GDM1 (cell line): Measurements from ENCODE around the gene C1QL1.

Source experiments
- DNase-seq: peaks from one replicate; lab custom pipeline; 2025; lab: John Stamatoyannopoulos, UW

The C1QL1 gene

DNA sequence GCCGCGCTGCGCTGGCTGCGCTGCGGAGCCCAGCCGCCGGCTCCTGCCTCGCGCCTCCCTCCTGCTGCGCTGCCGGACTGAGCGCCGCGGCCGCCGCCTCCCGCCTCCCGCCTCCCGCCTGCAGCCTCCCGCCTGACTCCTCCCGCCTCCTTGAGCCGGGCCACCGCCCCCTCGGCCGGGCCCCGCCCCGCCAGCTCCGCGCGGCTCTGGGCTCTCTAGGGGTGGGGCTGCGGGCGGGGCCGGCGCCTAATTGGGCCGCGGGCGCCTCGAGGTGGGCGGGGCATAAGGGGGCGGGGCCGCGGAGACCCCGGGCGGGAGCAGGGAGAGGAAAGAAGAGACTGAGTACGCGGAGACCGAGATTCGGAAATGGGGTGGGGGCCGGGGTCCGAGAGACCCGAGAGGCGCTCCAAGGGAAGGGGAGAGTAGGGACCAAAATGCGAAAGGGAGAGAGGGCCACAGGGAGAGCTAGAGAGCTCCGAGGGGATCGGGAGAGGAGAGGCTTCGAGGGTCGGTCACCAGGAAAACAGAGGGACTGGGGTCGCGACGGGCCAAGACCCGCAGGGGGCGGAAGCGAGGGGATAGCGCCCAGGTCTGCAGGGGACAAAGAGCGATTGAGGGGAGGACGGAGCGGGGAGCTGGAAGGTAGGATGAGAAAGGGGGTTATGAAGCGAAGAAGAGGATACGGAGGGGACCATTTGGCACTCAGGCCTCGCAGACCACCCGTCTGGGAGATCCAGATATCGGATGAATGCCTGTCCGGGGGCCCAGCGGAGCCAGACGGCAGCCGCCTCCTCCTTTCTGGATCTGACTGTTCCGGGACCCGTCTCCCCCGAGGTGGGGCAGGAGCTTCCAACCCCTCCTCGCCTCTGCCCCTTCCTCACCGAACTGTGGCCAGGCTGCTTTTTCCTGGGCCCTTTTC, at the start of gene C1QL1:
C1QL1 (minus strand) TSS at position 79 of the 919 bp plus-strand sequence. CDS start 255 bp downstream, outside the sequence.
- peak; percentile 83 for DNase-seq

- no peak for DNase-seq
Observed at GRCh38 chr17:45016823-45017222, 48.7 kb upstream of the C1QL1 start.

- DNase-seq: no peak
Observed at GRCh38 chr17:45016237-45016636, 48.1 kb upstream of the C1QL1 start.

GRCh38 chr17:45013021-45013997, 45.2 kb upstream of the C1QL1 start:
- no peak for DNase-seq

- no peak for DNase-seq
Observed at GRCh38 chr17:45011767-45012166, 43.7 kb upstream of the C1QL1 start.

DNA sequence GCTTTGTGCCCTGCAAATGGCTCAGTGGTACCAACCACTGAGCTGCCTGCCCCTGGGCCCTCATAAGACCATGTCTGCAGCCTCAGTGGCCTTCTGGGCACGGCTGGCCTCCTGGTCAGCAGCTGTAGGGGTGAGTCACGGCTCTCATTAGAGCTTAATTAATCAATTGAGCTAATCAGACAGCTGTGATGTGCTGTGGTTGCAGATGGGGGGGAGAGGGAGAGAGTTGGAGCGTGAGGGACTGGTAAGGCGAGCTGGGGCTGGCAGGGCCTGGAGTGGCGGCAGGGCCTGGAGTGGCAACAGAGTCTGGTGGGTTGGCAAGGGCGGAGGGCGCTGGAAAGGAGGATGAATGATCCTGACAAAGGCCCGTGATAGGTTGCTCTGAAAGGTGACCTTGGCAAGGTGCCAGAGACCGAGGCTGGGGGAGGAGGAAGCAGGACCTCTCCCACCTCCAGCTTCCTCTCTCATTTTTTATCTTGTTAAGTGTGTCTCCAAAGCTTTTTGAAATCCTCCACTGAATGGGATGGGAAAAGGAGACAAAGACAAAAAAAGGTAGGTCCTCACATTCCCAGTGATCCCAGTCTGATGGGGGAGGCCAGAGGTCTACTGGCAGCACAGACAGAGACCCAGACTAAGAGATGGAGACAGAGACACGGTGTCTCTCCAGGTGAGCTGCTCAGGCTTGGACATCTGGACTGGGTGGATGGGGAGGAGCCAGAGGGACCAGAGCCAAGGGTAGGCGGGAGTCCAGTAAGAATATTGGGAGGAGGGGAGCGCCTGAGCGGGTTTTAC, 41.8 kb upstream of the C1QL1 start:
- no peak for DNase-seq

DNA sequence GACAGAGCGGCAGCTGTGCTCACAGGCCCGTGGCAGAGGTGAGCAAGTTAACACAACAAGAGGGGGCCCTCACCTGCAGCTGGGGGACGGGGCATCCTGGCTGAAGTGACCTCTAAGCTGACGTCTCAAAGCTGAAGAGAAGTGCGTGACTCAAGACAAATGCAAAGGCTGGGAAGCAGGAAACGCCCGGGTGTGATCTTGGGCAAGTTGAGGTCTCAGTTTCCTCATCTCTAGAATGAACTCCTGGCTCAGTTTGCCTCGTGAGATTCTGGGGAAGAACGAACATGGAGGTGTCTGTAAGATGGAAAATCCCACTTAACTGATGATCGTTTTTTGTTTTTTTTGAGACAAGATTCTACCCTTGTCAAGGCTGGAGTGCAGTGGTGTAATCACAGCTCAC, 40.1 kb upstream of the C1QL1 start:
- DNase-seq: no peak

GRCh38 chr17:45006927-45007461, 38.9 kb upstream of the C1QL1 start:
- no peak for DNase-seq

DNA sequence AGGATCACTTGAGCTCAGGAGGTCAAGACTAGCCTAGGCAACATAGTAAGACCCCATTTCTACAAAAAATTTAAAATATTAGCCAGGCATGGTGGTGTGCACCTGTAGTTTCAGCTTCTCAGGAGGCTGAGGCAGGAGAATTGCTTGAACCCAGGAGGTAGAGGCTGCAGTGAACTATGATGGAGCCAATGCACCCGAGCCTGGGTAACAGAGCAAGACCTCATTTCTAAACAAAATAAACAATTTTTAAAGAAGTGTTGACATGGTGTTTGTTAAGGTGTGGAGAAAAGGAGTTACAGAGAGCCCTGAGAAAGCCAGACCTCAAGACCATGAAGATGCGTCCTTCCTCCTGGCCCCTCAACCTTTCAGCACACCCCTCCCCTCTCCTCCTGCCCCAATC, 37.6 kb upstream of the C1QL1 start:
- no peak for DNase-seq

- DNase-seq: no peak
Observed at GRCh38 chr17:45004388-45004787, 36.3 kb upstream of the C1QL1 start.

DNA sequence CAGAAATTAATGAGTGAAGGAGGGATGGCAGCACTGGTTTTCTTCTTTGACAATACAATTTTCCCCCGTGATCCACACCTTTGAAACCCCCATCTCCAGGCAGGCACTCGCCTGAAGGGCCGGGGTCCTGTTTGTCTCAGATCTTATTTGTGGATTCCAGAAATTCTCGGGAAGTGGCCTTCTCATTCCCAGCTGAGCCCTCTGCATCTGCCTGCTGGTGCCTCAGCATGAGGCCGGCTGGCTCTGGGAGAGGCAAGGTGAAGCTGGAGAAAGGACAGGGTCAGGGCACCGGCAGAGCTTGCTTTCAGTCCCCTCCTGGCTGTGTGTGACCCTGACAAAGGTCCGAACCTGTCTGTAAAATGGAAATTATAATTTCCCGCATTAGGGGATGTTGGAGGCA, 35.8 kb upstream of the C1QL1 start:
- no peak for DNase-seq

- no peak for DNase-seq
Observed at GRCh38 chr17:45001310-45001709, 33.2 kb upstream of the C1QL1 start.

GRCh38 chr17:44999433-44999832, 31.3 kb upstream of the C1QL1 start:
- no peak for DNase-seq

- DNase-seq: no peak
Observed at GRCh38 chr17:44998646-44999045, 30.5 kb upstream of the C1QL1 start.

GRCh38 chr17:44997733-44998520, 29.8 kb upstream of the C1QL1 start:
- no peak for DNase-seq

DNA sequence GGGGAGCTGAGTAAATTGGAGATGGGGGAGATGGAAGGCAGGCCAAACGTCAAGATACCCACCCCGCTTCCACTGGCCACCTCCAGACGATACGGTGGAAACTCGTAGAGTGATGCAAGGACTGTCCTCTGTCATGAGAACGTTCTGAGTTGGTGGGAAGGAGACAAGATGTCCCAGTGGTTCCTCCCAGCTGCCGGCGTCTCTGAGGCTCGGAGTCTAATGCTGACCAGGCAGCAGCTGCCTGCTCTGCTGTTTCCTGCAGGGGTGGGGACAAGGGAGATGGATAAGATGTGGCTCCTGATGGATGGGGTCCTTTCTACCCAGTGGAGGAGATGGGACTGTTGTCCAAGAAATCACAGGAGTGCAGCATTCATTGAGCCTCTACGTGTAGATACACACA, 28.2 kb upstream of the C1QL1 start:
- DNase-seq: no peak

- DNase-seq: no peak
Observed at GRCh38 chr17:44995436-44996001, 27.4 kb upstream of the C1QL1 start.

GRCh38 chr17:44992242-44992939, 24.3 kb upstream of the C1QL1 start:
- DNase-seq: no peak

DNA sequence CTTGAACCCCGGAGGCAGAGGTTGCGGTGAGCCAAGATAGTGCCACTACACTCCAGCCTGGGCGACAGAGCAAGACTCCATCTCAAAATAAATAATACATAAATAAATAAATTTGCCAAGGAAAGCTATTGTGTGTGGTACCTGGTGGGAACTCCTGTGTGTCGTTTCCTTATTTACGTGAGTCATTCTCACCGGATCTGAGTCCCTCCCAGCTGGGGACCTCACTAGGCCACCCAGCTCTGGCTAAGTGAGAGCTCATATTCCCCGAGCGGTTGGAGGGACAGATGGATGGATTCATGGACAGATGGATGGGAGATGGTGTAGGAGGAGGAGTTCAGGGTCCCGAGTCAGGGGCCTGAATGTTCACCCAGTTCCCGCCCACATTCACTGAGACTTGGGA, 22.9 kb upstream of the C1QL1 start:
- DNase-seq: no peak
